OCI-LY3 (cell line): ENCODE measurements around the gene DCUN1D1.

Experiments used
- CTCF ChIP-seq: fragments of 200-600, 300-600 bp; sonication (generic); IDR thresholded peaks from 2 replicates; pipeline ENCODE4 v1.5.1; 2014; ENCODE audit warnings: antibody characterized with exemption, low read length, low read depth
- EZH2phosphoT487 ChIP-seq: fragments of 200-600 bp; shearing (Covaris generic); IDR thresholded peaks from 2 replicates; pipeline ENCODE4 v1.6.1; 2018; ENCODE audit warnings: antibody characterized with exemption, mixed run types, low read depth

- no peak for TF ChIP-seq CTCF
- TF ChIP-seq EZH2phosphoT487 = no peak
These were observed 84.7 kb downstream of the DCUN1D1 start for GRCh38 chr3:182895513-182896112.
